GM23248 (cell line): ENCODE data around the gene ZFYVE21.

Experiments used
- EZH2 ChIP-seq: fragments of 200-600 bp; sonication (generic); IDR thresholded peaks from 2 replicates; pipeline ENCODE4 v1.6.1; 2018; ENCODE audit warnings: antibody characterized with exemption, mild to moderate bottlenecking; ENCODE audit not compliant: insufficient read depth, poor library complexity, severe bottlenecking
- EZH2phosphoT487 ChIP-seq: fragments of 200-600 bp; sonication (generic); IDR thresholded peaks from 2 replicates; pipeline ENCODE4 v1.6.1; 2018; ENCODE audit warnings: antibody characterized with exemption, moderate library complexity, mild to moderate bottlenecking, low read depth; ENCODE audit not compliant: insufficient read depth

DNA sequence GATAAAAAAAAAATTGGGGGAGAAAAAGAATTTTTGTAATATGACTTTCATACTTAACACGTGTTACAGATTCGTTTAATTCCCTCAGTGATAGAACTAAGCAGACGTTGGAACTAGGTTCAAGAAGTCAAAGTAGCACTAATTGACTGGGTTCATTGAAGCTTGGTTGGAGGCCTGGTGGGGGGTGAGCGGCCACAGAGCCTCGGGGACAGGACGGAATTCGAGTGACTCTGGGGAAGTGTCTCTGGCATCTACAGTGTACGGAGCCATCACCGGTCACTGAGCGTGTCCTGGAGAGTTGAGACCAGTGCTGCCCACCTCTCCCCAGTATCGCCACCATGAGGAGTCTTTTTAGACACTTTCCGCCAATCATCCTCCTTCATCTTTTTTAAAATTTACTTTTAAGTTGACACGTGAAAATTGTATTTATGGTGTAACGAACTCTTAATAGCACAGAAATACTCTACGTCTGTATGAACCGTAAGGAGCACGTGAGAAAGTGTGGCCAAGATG lies 1.3 kb downstream of the ZFYVE21 start:
- TF ChIP-seq EZH2phosphoT487 = no peak
- no peak for TF ChIP-seq EZH2
